Stimulated activated naive CD4-positive, alpha-beta T cell treated with Interleukin-2 at 50 U/mL for 16 hours (primary cell): ENCODE results near the gene RHOG.

ENCODE experiments used
- DNase-seq: peaks from one replicate; lab custom pipeline; 2025; lab: John Stamatoyannopoulos, UW

The RHOG gene

GRCh38 chr11:3840870-3841425 lies at the start of gene RHOG:
Gene RHOG, minus strand, starts transcription at chr11:3840959. Its CDS starts 12,821 bp downstream, at chr11:3828138.
- no peak for DNase-seq

- no peak for DNase-seq
These were observed 49.3 kb upstream of the RHOG start for GRCh38 chr11:3890014-3890413.

GRCh38 chr11:3888876-3889275 lies 48.1 kb upstream of the RHOG start:
- no peak for DNase-seq

- no peak for DNase-seq
These were observed 46.2 kb upstream of the RHOG start for GRCh38 chr11:3886985-3887384.

GRCh38 chr11:3885855-3886254 lies 45.1 kb upstream of the RHOG start:
- DNase-seq, result no peak

- DNase-seq, result no peak
These were observed 41.9 kb upstream of the RHOG start for GRCh38 chr11:3882655-3883054.

GRCh38 chr11:3880724-3881123 lies 40.0 kb upstream of the RHOG start:
- no peak for DNase-seq

- DNase-seq, result no peak
These were observed 39.3 kb upstream of the RHOG start for GRCh38 chr11:3879967-3880542.

GRCh38 chr11:3879216-3879966 lies 38.6 kb upstream of the RHOG start:
- DNase-seq, result no peak

GRCh38 chr11:3878258-3878584 lies 37.5 kb upstream of the RHOG start:
- DNase-seq, result no peak

GRCh38 chr11:3877364-3878257 lies 36.9 kb upstream of the RHOG start:
- no peak for DNase-seq

- DNase-seq, result no peak
These were observed 35.9 kb upstream of the RHOG start for GRCh38 chr11:3876613-3877012.

- no peak for DNase-seq
These were observed 33.1 kb upstream of the RHOG start for GRCh38 chr11:3873712-3874349.

- no peak for DNase-seq
These were observed 26.7 kb upstream of the RHOG start for GRCh38 chr11:3867209-3868091.

- DNase-seq, result no peak
These were observed 26.1 kb upstream of the RHOG start for GRCh38 chr11:3866836-3867208.

GRCh38 chr11:3866206-3866605 lies 25.4 kb upstream of the RHOG start:
- no peak for DNase-seq

- DNase-seq, result no peak
These were observed 24.8 kb upstream of the RHOG start for GRCh38 chr11:3865388-3866193.

GRCh38 chr11:3861683-3862082 lies 20.9 kb upstream of the RHOG start:
- DNase-seq, result no peak

- peak; percentile 31 for DNase-seq
These were observed 20.2 kb upstream of the RHOG start for GRCh38 chr11:3860898-3861393.

GRCh38 chr11:3860375-3860774 lies 19.6 kb upstream of the RHOG start:
- DNase-seq, result peak; percentile 40
